Activated T-cell treated with anti-CD3 and anti-CD28 coated beads, Interleukin-2, amount 50 U/mL, for 4 hours (primary cell): ENCODE measurements around the gene STMN3. TPM values are rescaled to one million over a fixed set of nuclear protein-coding genes. Genes with fewer than 3 reads are reported as not detected.
"Not testable (repeated sequence)": the region's sequence is repeated elsewhere in the genome, so short reads cannot be mapped to it uniquely, and the experiment has no call there.

Experiments used
- ATAC-seq, 2 donors: fragments of 200-7000 bp; cut with Tn5 transposase; one replicate each; pipeline ENCODE4 v1.10.0; 2021
- DNase-seq: peaks from one replicate; pipeline ENCODE4 v3.0.0-alpha.2; 2020
- H3K27me3 Mint-ChIP-seq: one replicate; pipeline ENCODE4 v1.8.0; 2021; ENCODE audit warnings: low read depth, mixed read lengths
- H3K36me3 Mint-ChIP-seq: one replicate; pipeline ENCODE4 v1.8.0; 2022; ENCODE audit warnings: mixed read lengths; ENCODE audit not compliant: insufficient read depth
- H3K4me1 Mint-ChIP-seq: one replicate; pipeline ENCODE4 v1.8.0; 2021; ENCODE audit warnings: low read depth, mixed read lengths
- H3K4me3 Mint-ChIP-seq: one replicate; pipeline ENCODE4 v1.8.0; 2021; ENCODE audit warnings: mild to moderate bottlenecking, moderate library complexity, mixed read lengths
- H3K9me3 Mint-ChIP-seq: one replicate; pipeline ENCODE4 v1.8.0; 2021; ENCODE audit warnings: mixed read lengths
- total RNA-seq, 3 donors: library from RNA; stranded (reverse); gene quantifications; one replicate each; pipeline ENCODE4 v1.2.1, GENCODE V29; 2021

STMN3 gene
- total RNA-seq, 3 donors from 2014 or later = 11.4 to 16.2 (median 12.4) TPM

- H3K36me3 Mint-ChIP-seq, ATAC-seq, H3K4me3 Mint-ChIP-seq: not testable (repeated sequence)
Measured at GRCh38 chr20:63630956-63631355, 22.3 kb downstream of the STMN3 start.

GRCh38 chr20:63628246-63628975, 24.8 kb downstream of the STMN3 start:
- H3K4me1 Mint-ChIP-seq = peaks cover 42% of the 10 kb centered on the region

More at GRCh38 chr20:63630956-63631355, 22.3 kb downstream of the STMN3 start:
- not testable (repeated sequence) for H3K9me3 Mint-ChIP-seq, DNase-seq, H3K27me3 Mint-ChIP-seq
- H3K4me1 Mint-ChIP-seq = peaks cover 57% of the 10 kb centered on the region

GRCh38 chr20:63627751-63628245, 25.4 kb downstream of the STMN3 start:
- Mint-ChIP-seq H3K36me3 (peaks cover 5% of the 10 kb centered on the region), H3K4me1 (peaks cover 37% of the 10 kb centered on the region), H3K9me3 (no peaks in the 10 kb centered on the region), H3K4me3 (peak overlapping the region; percentile 98), H3K27me3 (no peaks in the 10 kb centered on the region)
- DNase-seq (no peak), ATAC-seq (peak; percentile 1 to 3)

More at GRCh38 chr20:63628246-63628975, 24.8 kb downstream of the STMN3 start:
- Mint-ChIP-seq H3K36me3 (peaks cover 5% of the 10 kb centered on the region), H3K27me3 (no peaks in the 10 kb centered on the region), H3K9me3 (no peaks in the 10 kb centered on the region), H3K4me3 (peak overlapping the region; percentile 98)
- ATAC-seq (peak; percentile 50 to 51), DNase-seq (peak; percentile 54)

DNA sequence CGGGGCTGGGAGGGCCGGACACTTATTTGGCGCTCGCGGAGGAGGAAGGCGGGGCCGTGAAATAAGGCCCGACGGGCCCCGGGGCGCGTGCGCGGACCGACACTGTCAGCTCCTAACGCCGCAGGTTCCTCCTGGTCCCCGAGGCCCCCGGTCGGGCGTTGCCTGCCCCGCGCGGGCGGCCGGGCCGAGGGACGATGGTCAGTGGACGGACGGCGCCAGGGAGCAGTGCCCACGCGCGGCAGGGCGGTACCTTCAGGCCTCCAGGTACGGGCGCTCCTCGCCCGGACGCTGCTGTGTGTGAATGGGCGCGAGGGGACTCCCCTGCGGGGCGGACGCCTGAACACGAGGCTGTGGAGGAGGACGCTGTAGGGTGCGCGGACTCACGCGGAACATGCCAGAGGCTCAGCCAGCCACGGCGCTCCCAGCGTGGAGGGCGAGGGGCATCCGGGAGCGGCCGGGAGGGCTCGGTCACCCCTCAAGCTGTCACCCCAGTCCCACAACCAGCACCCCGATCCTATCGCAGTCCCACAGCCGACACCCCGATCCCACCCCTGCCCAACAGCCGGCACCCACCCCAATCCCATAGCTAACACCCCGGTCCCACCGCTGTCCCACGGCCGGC, 26.0 kb downstream of the STMN3 start:
- H3K4me1 Mint-ChIP-seq = peaks cover 39% of the 10 kb centered on the region
- DNase-seq = peak; percentile 92
- H3K36me3 Mint-ChIP-seq = peaks cover 10% of the 10 kb centered on the region
- no peaks in the 10 kb centered on the region for H3K9me3 Mint-ChIP-seq
- H3K27me3 Mint-ChIP-seq = no peaks in the 10 kb centered on the region
- peak; percentile 72 to 75 for ATAC-seq
- H3K4me3 Mint-ChIP-seq = peak overlapping the region; percentile 98

DNA sequence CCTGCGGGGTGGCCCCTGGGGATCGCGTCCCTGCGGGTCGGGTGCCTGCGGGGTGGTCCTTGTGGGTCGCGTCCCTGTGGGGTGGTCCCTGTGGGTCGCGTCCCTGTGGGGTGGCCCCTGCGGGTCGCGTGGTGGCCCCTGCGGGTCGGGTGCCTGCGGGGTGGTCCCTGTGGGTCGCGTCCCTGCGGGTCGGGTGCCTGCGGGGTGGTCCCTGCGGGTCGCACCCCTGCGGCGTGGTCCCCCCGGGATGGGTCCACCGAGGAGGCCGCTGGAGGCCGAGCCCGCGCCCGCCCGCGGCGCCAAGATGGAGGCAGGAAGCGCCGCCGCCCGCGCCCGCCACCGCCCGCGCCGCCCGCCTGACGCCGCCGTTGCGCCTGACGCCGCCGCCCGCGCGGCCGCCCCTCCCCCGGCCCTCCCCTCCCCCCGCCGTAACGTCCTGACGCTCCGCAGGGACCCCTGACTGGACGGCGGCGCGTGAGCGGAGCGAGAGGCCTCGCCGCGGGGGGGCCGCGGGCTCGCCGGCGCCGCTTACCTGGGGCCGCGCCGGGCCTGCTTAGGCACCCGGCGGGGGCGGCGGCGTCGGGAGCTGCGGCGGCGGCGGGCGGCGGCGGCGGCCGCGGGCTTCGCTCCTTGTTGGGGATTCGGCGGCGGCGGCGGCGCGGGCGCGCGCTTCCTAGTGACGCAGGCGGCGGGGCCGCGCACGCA, 26.6 kb downstream of the STMN3 start, which contains the start of gene GMEB2:
TSS of gene GMEB2 (minus strand) at position 678 of the 705 bp plus-strand sequence. CDS start 7,704 bp downstream, outside the sequence.
- ATAC-seq (peak; percentile 67 to 69), DNase-seq (peak; percentile 68)
- H3K36me3 Mint-ChIP-seq = peaks cover 11% of the 10 kb centered on the region
- H3K4me1 Mint-ChIP-seq = peaks cover 37% of the 10 kb centered on the region
- H3K9me3 Mint-ChIP-seq = no peaks in the 10 kb centered on the region
- no peaks in the 10 kb centered on the region for H3K27me3 Mint-ChIP-seq
- H3K4me3 Mint-ChIP-seq = peak within 1 kb of the TSS; percentile 98

- Mint-ChIP-seq H3K4me1 (peaks cover 33% of the 10 kb centered on the region), H3K9me3 (no peaks in the 10 kb centered on the region), H3K4me3 (peak overlapping the region; percentile 82), H3K36me3 (peaks cover 11% of the 10 kb centered on the region), H3K27me3 (no peaks in the 10 kb centered on the region)
- DNase-seq (no peak), ATAC-seq (peak; percentile 6 to 8)
Measured at GRCh38 chr20:63625771-63626423, 27.3 kb downstream of the STMN3 start.

GRCh38 chr20:63624486-63624885, 28.7 kb downstream of the STMN3 start:
- H3K36me3 Mint-ChIP-seq = peaks cover 11% of the 10 kb centered on the region
- DNase-seq = no peak
- ATAC-seq = no peak
- H3K9me3 Mint-ChIP-seq = no peaks in the 10 kb centered on the region
- H3K27me3 Mint-ChIP-seq = no peaks in the 10 kb centered on the region
- no peak overlapping the region for H3K4me3 Mint-ChIP-seq
- H3K4me1 Mint-ChIP-seq = peaks cover 29% of the 10 kb centered on the region

DNA sequence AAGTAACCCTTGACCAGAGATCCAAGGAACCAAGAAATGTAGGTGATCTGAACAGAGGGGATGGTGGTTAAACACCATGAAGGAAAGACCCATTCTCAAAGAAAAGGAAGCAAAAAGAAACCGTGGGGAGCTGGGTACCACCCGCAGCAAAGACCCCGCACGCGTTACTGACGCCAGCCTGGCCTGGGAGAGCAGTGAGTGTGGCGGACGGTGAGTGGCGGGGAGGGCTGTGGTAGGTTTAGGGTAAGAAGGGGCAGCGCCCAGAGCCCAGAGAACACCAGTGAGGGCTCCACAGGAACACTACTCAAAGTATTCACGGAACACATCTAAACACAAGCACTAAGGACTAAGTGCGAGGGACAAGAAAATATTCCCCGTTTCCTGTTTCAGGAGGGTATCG, 30.5 kb downstream of the STMN3 start:
- Mint-ChIP-seq H3K9me3 (no peaks in the 10 kb centered on the region), H3K4me1 (peaks cover 18% of the 10 kb centered on the region), H3K27me3 (no peaks in the 10 kb centered on the region), H3K4me3 (no peak overlapping the region), H3K36me3 (peaks cover 17% of the 10 kb centered on the region)
- no peak for ATAC-seq
- DNase-seq = no peak

- Mint-ChIP-seq H3K36me3 (peaks cover 17% of the 10 kb centered on the region), H3K4me1 (peaks cover 18% of the 10 kb centered on the region), H3K4me3 (no peak overlapping the region), H3K27me3 (no peaks in the 10 kb centered on the region), H3K9me3 (no peaks in the 10 kb centered on the region)
- no peak for ATAC-seq
- DNase-seq = no peak
Measured at GRCh38 chr20:63622096-63622495, 31.1 kb downstream of the STMN3 start.

DNA sequence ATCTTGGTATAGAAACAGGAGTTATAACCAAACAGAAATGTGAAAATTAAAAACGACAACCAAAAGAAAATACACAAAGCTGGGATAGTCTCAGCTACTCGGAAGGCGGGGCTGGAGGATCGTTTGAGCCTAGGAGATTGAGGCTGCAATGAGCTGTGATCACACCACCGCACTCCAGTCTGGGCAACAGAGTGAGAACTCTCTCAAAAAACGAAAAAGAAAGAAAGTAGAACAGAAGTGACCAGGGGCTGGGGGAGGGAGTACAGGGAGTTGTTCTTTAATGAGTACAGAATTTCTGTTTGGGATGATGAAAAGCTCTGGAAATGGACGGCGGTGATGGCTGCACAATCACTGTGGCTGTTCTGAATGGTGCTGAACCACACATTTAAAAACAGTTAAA, 32.2 kb downstream of the STMN3 start:
- H3K27me3 Mint-ChIP-seq = no peaks in the 10 kb centered on the region
- no peak overlapping the region for H3K4me3 Mint-ChIP-seq
- no peaks in the 10 kb centered on the region for H3K9me3 Mint-ChIP-seq
- H3K4me1 Mint-ChIP-seq = peaks cover 18% of the 10 kb centered on the region
- no peak for DNase-seq
- no peak for ATAC-seq
- H3K36me3 Mint-ChIP-seq = peaks cover 20% of the 10 kb centered on the region

GRCh38 chr20:63619505-63619904, 33.7 kb downstream of the STMN3 start:
- Mint-ChIP-seq H3K36me3 (peaks cover 24% of the 10 kb centered on the region), H3K4me1 (peaks cover 13% of the 10 kb centered on the region), H3K27me3 (no peaks in the 10 kb centered on the region), H3K9me3 (no peaks in the 10 kb centered on the region), H3K4me3 (no peak overlapping the region)
- no peak for ATAC-seq
- no peak for DNase-seq

- no peaks in the 10 kb centered on the region for H3K27me3 Mint-ChIP-seq
- H3K4me3 Mint-ChIP-seq = no peak overlapping the region
Measured at GRCh38 chr20:63619086-63619485, 34.1 kb downstream of the STMN3 start.

GRCh38 chr20:63618291-63618980, 34.8 kb downstream of the STMN3 start:
- no peak for ATAC-seq
- no peak overlapping the region for H3K4me3 Mint-ChIP-seq

More at GRCh38 chr20:63619086-63619485, 34.1 kb downstream of the STMN3 start:
- Mint-ChIP-seq H3K4me1 (peaks cover 13% of the 10 kb centered on the region), H3K9me3 (no peaks in the 10 kb centered on the region), H3K36me3 (peaks cover 24% of the 10 kb centered on the region)
- ATAC-seq (no peak), DNase-seq (no peak)

More at GRCh38 chr20:63618291-63618980, 34.8 kb downstream of the STMN3 start:
- no peaks in the 10 kb centered on the region for H3K9me3 Mint-ChIP-seq
- no peaks in the 10 kb centered on the region for H3K27me3 Mint-ChIP-seq
- peaks cover 24% of the 10 kb centered on the region for H3K36me3 Mint-ChIP-seq
- H3K4me1 Mint-ChIP-seq = peaks cover 13% of the 10 kb centered on the region
- no peak for DNase-seq
